Vagina (tissue), 2 donors: ENCODE data around the gene ABCA13. TPM values are rescaled to one million over a fixed set of nuclear protein-coding genes. Genes with fewer than 3 reads are reported as not detected.

Experiments used
- DNase-seq, 2 donors: peaks; one replicate each; pipeline ENCODE4 v3.0.0-alpha.2; 2017; ENCODE audit errors: extremely low spot score in 2 of 2
- H3K27ac ChIP-seq: fragments of 200-600 bp; sonication (generic); one replicate; pipeline ENCODE4 v1.5.1; 2019
- H3K27me3 ChIP-seq: fragments of 200-600 bp; sonication (generic); one replicate; pipeline ENCODE4 v1.5.1; 2019
- H3K36me3 ChIP-seq, 2 donors: fragments of 200-600 bp; sonication (generic); one replicate each; pipeline ENCODE4 v1.5.1; 2017 to 2019
- H3K4me1 ChIP-seq: fragments of 200-600 bp; sonication (generic); one replicate; pipeline ENCODE4 v1.5.1; 2019
- H3K4me3 ChIP-seq, 2 donors: fragments of 200-600 bp; sonication (generic); 1 replicate in 1 of 2; 2 replicates in 1 of 2; pipeline ENCODE4 v1.5.1; 2016 to 2019
- H3K9me3 ChIP-seq: fragments of 200-600 bp; sonication (generic); one replicate; pipeline ENCODE4 v1.5.1; 2019
- CTCF ChIP-seq, 3 experiments: fragments of 450-650 bp in 2 of 3; fragments of 200-600 bp in 1 of 3; sonication (generic) in 1 of 3; IDR thresholded peaks; one replicate each; pipeline ENCODE4 v1.5.1; 2017 to 2019; ENCODE audit warnings: antibody characterized with exemption in 3 of 3, mild to moderate bottlenecking in 2 of 3, moderate library complexity in 2 of 3
- POLR2A ChIP-seq, 2 donors: fragments of 450-650 bp; IDR thresholded peaks; one replicate each; pipeline ENCODE4 v1.6.1; 2017; ENCODE audit warnings: antibody characterized with exemption in 2 of 2, mild to moderate bottlenecking in 2 of 2, moderate library complexity in 2 of 2
- POLR2AphosphoS5 ChIP-seq, 2 donors: sonication (generic); formaldehyde crosslinking; IDR thresholded peaks; one replicate each; pipeline ENCODE4 v1.9.0; 2017; ENCODE audit warnings: antibody characterized with exemption in 2 of 2, mild to moderate bottlenecking in 2 of 2, low read depth in 1 of 2; ENCODE audit not compliant: insufficient read depth in 1 of 2
- intact Hi-C: fragments of 100-400 bp; cut with DNase I; formaldehyde crosslinking; loops from one replicate; pipeline ENCODE4 v1.15.1; 2023
- total RNA-seq: library from RNA; depleted of rRNA; stranded (reverse); fragments of >200 nt; gene quantifications from one replicate; pipeline ENCODE4 v1.2.3, GENCODE V29; 2016

ABCA13 gene
- total RNA-seq, 1 donor from 2014 or later: under 0.01 TPM

- intact Hi-C loops: no loop called here
- H3K9me3 ChIP-seq: no peaks in the 10 kb centered on the region
- no peaks in the 10 kb centered on the region for H3K27me3 ChIP-seq
- H3K4me1 ChIP-seq: no peaks in the 10 kb centered on the region
- H3K4me3 ChIP-seq: no peak overlapping the region
- no peak for DNase-seq
- no peak overlapping the region for H3K27ac ChIP-seq
- TF ChIP-seq POLR2A (IDR thresholded peaks at IDR 0.05) (no peak), CTCF (IDR thresholded peaks at IDR 0.05) (no peak), POLR2AphosphoS5 (IDR thresholded peaks at IDR 0.05; ENCODE audit: insufficient read depth in 1 of 2, low read depth in 1 of 2) (no peak)
- no peaks in the 10 kb centered on the region for H3K36me3 ChIP-seq
Measured at GRCh38 chr7:48691788-48692187, 520.5 kb downstream of the ABCA13 start.

Other genes with a start within 250 kb of the ABCA13 start
- 0.49 TPM for gene PKD1L1, start 223.0 kb upstream of the ABCA13 start, total RNA-seq
- gene HUS1, start 191.8 kb upstream of the ABCA13 start, total RNA-seq: 28.5 TPM
- gene SUN3, start 142.4 kb upstream of the ABCA13 start, total RNA-seq: not detected
- gene C7orf57, start 135.9 kb upstream of the ABCA13 start, total RNA-seq: not detected
- 79.8 TPM for gene UPP1, start 82.2 kb upstream of the ABCA13 start, total RNA-seq